C4-2B (cell line): ENCODE measurements around the gene PARD3.

Experiments
- H3K27ac ChIP-seq: fragments of 450-650 bp; 2 replicates; pipeline ENCODE4 v1.5.1; 2017
- CTCF ChIP-seq: fragments of 450-650 bp; conservative IDR thresholded peaks from 2 replicates; pipeline ENCODE4 v1.5.1; 2017; ENCODE audit warnings: mild to moderate bottlenecking
- ZFX ChIP-seq: fragments of 450-650 bp; IDR thresholded peaks from 2 replicates; pipeline ENCODE4 v1.6.1; 2017

Gene PARD3

DNA sequence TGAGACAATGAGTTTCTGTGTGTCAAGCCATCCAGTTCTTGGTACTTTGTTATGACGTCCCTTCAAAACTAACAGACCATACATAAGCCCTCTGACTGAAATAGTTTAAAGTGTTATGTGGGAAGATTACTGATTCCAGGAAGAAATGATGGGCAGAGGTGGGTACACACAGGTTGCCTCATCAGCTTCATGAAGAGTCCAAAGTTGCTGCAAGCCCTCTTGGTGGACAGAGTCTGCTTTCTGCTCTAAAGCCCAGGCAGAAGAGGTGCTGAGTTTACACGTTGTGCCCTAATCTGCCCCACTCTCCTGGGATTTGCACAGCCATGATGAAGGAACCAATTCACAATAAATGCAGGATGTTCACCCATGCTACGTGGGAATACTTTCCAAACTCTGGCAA is 187.4 kb downstream of the PARD3 start:
- TF ChIP-seq ZFX, result no peak
- TF ChIP-seq CTCF, result no peak
- H3K27ac ChIP-seq, result 0 out of 2 replicates have a peak overlapping the region, but pooled peaks have one; percentile 8

- peak overlapping the region; percentile 8; the same call in 1 of the 2 replicates for H3K27ac ChIP-seq
- TF ChIP-seq CTCF, result no peak
- TF ChIP-seq ZFX, result no peak
Observed at GRCh38 chr10:34627331-34627730, 187.8 kb downstream of the PARD3 start.

- TF ChIP-seq ZFX, result no peak
- no peak for TF ChIP-seq CTCF
- peak overlapping the region; percentile 8; the same call in 1 of the 2 replicates for H3K27ac ChIP-seq
Observed at GRCh38 chr10:34626158-34626880, 188.8 kb downstream of the PARD3 start.

GRCh38 chr10:34624323-34625153 is 190.6 kb downstream of the PARD3 start:
- H3K27ac ChIP-seq, result no peak overlapping the region
- no peak for TF ChIP-seq CTCF
- no peak for TF ChIP-seq ZFX

GRCh38 chr10:34622945-34623344 is 192.2 kb downstream of the PARD3 start:
- no peak overlapping the region for H3K27ac ChIP-seq
- TF ChIP-seq CTCF, result no peak
- TF ChIP-seq ZFX, result no peak

DNA sequence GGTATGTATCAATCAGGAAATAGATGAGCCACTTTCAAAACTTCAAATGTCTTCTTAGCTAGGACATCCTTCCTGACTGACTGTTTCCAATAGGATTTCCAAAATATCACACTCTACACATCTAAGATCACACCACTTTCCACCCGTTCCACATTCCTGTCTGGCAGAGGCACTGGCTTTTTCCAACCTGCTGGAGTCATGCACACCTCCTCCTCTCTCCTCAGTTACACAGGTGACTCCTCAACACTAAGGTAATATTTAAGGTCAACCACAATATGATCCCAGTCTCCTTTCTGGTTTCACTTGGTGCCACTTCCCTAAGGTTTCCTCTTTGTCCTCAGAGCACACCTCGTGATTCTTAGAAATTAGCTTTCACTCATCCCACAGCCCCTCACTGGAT is 196.5 kb downstream of the PARD3 start:
- no peak overlapping the region for H3K27ac ChIP-seq
- no peak for TF ChIP-seq ZFX
- no peak for TF ChIP-seq CTCF

DNA sequence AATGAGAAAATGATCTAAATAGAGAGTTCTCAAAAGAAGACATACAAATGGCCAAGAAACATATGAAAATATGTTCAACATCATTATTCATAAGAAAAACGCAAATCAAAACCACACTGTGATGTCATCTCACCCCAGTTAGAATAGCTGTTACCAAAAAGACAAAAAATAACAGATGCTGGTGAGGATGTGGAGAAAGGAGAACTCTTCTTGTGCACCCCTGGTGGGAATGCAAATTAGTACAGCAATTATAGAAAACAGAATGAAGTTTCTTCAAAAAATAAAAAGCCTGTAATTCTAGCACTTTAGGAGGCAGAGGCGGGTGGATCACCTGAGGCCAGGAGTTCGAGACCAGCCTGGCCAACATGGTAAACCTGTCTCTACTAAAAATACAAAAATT is 199.3 kb downstream of the PARD3 start:
- TF ChIP-seq CTCF, result no peak
- no peak for TF ChIP-seq ZFX
- H3K27ac ChIP-seq, result no peak overlapping the region
